Sigmoid colon (tissue), 4 donors: ENCODE measurements around the gene EXOC6B.

Source experiments
- EP300 ChIP-seq, 4 donors: sonication (generic); formaldehyde crosslinking; IDR thresholded peaks; one replicate each; pipeline ENCODE4 v1.6.1; 2017; ENCODE audit warnings: antibody characterized with exemption in 4 of 4
- POLR2A ChIP-seq, 2 donors: fragments of 450-650 bp; IDR thresholded peaks; one replicate each; pipeline ENCODE4 v1.6.1; 2016; ENCODE audit warnings: antibody characterized with exemption in 2 of 2, mild to moderate bottlenecking in 2 of 2, moderate library complexity in 2 of 2
- POLR2AphosphoS5 ChIP-seq, 4 donors: sonication (generic); formaldehyde crosslinking; IDR thresholded peaks; one replicate each; pipeline ENCODE4 v1.6.1; 2017; ENCODE audit warnings: antibody characterized with exemption in 4 of 4
- TF ChIP-seq, protein P1 (sequence below), 4 experiments: fragments of 450-650 bp in 3 of 4; fragments of 200-600 bp in 1 of 4; IDR thresholded peaks; one replicate each; pipeline ENCODE4 v1.5.1; 2016 to 2019; ENCODE audit warnings: antibody characterized with exemption in 4 of 4, mild to moderate bottlenecking in 3 of 4, moderate library complexity in 2 of 4

DNA sequence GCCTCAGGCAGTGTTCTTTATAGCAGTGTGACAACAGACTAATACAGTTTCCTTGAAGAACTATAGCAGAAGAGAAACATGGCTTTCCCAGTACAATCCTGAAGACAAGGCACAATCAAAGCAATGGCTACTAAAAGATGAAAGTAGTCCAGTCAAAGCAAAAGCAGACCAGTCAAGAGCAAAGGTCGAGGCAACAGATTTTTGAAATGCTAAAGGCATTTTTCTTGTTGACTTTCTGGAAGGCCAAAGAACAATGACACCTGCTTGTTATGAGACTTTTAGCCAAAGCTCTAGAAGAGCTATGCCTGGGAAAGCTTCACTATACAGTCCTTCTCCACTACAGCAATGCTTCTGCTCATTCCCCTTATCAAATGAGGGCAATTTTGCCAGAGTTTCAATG, 269.9 kb downstream of the EXOC6B start:
- TF ChIP-seq, protein P1, sequence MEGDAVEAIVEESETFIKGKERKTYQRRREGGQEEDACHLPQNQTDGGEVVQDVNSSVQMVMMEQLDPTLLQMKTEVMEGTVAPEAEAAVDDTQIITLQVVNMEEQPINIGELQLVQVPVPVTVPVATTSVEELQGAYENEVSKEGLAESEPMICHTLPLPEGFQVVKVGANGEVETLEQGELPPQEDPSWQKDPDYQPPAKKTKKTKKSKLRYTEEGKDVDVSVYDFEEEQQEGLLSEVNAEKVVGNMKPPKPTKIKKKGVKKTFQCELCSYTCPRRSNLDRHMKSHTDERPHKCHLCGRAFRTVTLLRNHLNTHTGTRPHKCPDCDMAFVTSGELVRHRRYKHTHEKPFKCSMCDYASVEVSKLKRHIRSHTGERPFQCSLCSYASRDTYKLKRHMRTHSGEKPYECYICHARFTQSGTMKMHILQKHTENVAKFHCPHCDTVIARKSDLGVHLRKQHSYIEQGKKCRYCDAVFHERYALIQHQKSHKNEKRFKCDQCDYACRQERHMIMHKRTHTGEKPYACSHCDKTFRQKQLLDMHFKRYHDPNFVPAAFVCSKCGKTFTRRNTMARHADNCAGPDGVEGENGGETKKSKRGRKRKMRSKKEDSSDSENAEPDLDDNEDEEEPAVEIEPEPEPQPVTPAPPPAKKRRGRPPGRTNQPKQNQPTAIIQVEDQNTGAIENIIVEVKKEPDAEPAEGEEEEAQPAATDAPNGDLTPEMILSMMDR (IDR thresholded peaks at IDR 0.05), result no peak
- TF ChIP-seq POLR2A (IDR thresholded peaks at IDR 0.05) (no peak), POLR2AphosphoS5 (IDR thresholded peaks at IDR 0.05) (no peak), EP300 (IDR thresholded peaks at IDR 0.05) (no peak)
